K562 (cell line): ENCODE data around the gene BSCL2. TPM values are rescaled to one million over a fixed set of nuclear protein-coding genes. Genes with fewer than 3 reads are reported as not detected.

Source experiments
- HMG20A ChIP-seq: fragments of 450-650 bp; formaldehyde crosslinking; conservative IDR thresholded peaks from 2 replicates; pipeline ENCODE4 v1.4.0; 2020; ENCODE audit warnings: mild to moderate bottlenecking, mixed read lengths
- NFXL1 ChIP-seq: fragments of 450-650 bp; formaldehyde crosslinking; IDR thresholded peaks from 2 replicates; pipeline ENCODE4 v1.4.0; 2021; ENCODE audit warnings: mild to moderate bottlenecking
- NONO ChIP-seq, 2 experiments: fragments of 200-400 bp in 1 of 2; fragments of 450-650 bp in 1 of 2; formaldehyde crosslinking in 1 of 2; IDR thresholded peaks; 2 replicates each; pipeline ENCODE4 v1.6.1; 2017; ENCODE audit warnings: low read depth in 2 of 2, mild to moderate bottlenecking in 2 of 2, moderate library complexity in 2 of 2, low read length in 1 of 2
- SIN3B ChIP-seq: fragments of 450-650 bp; IDR thresholded peaks from 2 replicates; pipeline ENCODE4 v1.6.1; 2017; ENCODE audit warnings: low read depth, mild to moderate bottlenecking, moderate library complexity
- ZKSCAN1 ChIP-seq: fragments of 150-350 bp; IDR thresholded peaks from 2 replicates; pipeline ENCODE4 v1.6.1; 2016; ENCODE audit warnings: low read depth, low read length
- ZNF551 ChIP-seq: fragments of 250-450 bp; sonication (Bioruptor Pico); IDR thresholded peaks from 2 replicates; pipeline ENCODE4 v1.5.0; 2021; ENCODE audit warnings: mild to moderate bottlenecking, moderate library complexity
- polyA plus RNA-seq, 8 experiments: library from polyadenylated mRNA; depleted of rRNA in 4 of 8; stranded (reverse) in 5 of 8; unstranded in 3 of 8; fragments of >200 nt; fragmentation: Nextera tagmentation in 2 of 8; fragmentation: Illumina TruSeq in 1 of 8; extraction: Ambion mirVana in 2 of 8; extraction: Trizol in 1 of 8; gene quantifications; 2 replicates each; pipeline versions ENCODE4 v1.2.1 to v1.2.3, GENCODE V29; 2011 to 2014; ENCODE audit warnings: inconsistent platforms in 1 of 8, missing spikeins in 1 of 8
- total RNA-seq, 7 experiments: library from RNA; depleted of rRNA in 6 of 7; stranded (reverse); fragments of >200 nt in 6 of 7; fragmentation: Illumina TruSeq in 2 of 7; extraction: Trizol in 2 of 7; gene quantifications; 2 replicates each; pipeline versions ENCODE4 v1.2.1 to v1.2.3, GENCODE V29; 2011 to 2021; ENCODE audit warnings: low replicate concordance in 1 of 7
- TF ChIP-seq, protein P1 (sequence below): fragments of 250-450 bp; sonication (Bioruptor Pico); IDR thresholded peaks from 2 replicates; pipeline ENCODE4 v1.4.0; 2020
- TF ChIP-seq, protein P2 (sequence below): fragments of 250-450 bp; sonication (Bioruptor Pico); IDR thresholded peaks from 2 replicates; pipeline ENCODE4 v1.4.0; 2020; ENCODE audit warnings: mild to moderate bottlenecking, moderate library complexity, borderline replicate concordance
- TF ChIP-seq, protein P3 (sequence below): sonication (generic); formaldehyde crosslinking; IDR thresholded peaks from 2 replicates; pipeline ENCODE4 v1.4.0; 2020; ENCODE audit warnings: mild to moderate bottlenecking, missing genetic modification reagents
- TF ChIP-seq, protein P4 (sequence below): sonication (generic); formaldehyde crosslinking; IDR thresholded peaks from 2 replicates; pipeline ENCODE4 v1.8.0; 2022; ENCODE audit warnings: mild to moderate bottlenecking, missing genetic modification reagents
- TF ChIP-seq, protein P5 (sequence below): fragments of 250-450 bp; sonication (Bioruptor Pico); IDR thresholded peaks from 2 replicates; pipeline ENCODE4 v1.5.0; 2021; ENCODE audit warnings: mild to moderate bottlenecking, borderline replicate concordance

The BSCL2 gene
- total and polyA plus RNA-seq, 9 of the 15 experiments (the other 6 are each of a cell fraction or from before 2014, with no cell fraction given), result 18.9 to 51.7 (median 35.2) TPM

DNA sequence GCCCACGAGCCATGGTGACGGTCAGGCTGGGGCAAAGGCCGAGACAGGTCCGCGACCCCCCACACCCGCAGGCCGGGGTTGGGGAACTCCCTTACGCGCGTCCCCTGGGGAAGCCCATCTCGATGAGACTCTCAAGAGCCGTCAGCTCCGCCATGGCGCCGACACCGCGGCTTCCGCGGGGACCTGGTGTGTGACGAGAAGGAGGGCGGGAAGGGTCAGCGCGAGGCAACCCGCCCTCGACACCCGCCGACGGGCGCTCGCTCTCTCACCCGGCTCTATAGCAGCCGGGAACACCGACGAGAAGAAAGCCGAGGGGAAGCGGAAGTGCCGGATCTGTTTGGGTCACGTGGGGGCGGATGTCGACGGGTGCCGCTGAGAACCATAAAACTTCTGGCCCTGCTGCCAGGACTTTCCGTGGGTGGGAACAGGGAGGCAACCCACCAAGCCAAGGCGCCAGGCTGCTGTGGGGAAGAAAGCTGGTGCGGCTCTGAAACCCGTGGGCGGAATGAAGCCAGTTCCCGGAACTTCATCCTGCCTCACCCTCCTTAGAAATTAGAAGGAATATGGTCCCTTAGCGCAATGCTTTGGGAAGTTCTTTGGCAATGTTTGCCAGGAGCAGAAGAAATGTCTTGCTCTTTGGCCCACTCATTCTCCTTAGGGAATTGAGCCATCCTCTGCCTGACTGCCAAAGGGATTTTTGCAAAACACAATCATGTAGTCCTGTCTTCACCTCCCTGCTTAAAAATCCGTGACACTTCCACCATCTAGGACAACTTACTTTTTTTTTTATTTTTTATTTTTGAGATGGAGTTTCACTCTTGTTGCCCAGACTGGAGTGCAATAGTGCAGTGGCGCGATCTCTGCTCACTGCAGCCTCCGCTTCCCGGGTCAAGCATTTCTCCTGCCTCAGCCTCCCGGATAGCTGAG lies 28.2 kb downstream of the BSCL2 start, which contains the start of gene UBXN1 (continued):
- TF ChIP-seq, protein P1, sequence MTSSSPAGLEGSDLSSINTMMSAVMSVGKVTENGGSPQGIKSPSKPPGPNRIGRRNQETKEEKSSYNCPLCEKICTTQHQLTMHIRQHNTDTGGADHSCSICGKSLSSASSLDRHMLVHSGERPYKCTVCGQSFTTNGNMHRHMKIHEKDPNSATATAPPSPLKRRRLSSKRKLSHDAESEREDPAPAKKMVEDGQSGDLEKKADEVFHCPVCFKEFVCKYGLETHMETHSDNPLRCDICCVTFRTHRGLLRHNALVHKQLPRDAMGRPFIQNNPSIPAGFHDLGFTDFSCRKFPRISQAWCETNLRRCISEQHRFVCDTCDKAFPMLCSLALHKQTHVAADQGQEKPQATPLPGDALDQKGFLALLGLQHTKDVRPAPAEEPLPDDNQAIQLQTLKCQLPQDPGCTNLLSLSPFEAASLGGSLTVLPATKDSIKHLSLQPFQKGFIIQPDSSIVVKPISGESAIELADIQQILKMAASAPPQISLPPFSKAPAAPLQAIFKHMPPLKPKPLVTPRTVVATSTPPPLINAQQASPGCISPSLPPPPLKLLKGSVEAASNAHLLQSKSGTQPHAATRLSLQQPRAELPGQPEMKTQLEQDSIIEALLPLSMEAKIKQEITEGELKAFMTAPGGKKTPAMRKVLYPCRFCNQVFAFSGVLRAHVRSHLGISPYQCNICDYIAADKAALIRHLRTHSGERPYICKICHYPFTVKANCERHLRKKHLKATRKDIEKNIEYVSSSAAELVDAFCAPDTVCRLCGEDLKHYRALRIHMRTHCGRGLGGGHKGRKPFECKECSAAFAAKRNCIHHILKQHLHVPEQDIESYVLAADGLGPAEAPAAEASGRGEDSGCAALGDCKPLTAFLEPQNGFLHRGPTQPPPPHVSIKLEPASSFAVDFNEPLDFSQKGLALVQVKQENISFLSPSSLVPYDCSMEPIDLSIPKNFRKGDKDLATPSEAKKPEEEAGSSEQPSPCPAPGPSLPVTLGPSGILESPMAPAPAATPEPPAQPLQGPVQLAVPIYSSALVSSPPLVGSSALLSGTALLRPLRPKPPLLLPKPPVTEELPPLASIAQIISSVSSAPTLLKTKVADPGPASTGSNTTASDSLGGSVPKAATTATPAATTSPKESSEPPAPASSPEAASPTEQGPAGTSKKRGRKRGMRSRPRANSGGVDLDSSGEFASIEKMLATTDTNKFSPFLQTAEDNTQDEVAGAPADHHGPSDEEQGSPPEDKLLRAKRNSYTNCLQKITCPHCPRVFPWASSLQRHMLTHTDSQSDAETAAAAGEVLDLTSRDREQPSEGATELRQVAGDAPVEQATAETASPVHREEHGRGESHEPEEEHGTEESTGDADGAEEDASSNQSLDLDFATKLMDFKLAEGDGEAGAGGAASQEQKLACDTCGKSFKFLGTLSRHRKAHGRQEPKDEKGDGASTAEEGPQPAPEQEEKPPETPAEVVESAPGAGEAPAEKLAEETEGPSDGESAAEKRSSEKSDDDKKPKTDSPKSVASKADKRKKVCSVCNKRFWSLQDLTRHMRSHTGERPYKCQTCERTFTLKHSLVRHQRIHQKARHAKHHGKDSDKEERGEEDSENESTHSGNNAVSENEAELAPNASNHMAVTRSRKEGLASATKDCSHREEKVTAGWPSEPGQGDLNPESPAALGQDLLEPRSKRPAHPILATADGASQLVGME, result no peak
- TF ChIP-seq ZKSCAN1 (peak; percentile 67; the same call in 1 of the 2 replicates), NONO (IDR thresholded peaks at IDR 0.05; ENCODE audit: low read depth in 2 of 2, low read length in 1 of 2) (no peak), HMG20A (no peak), NFXL1 (CRISPR knock-in tag) (no peak), SIN3B (peak; percentile 90; the same call in 1 of the 2 replicates), ZNF551 (no peak)
- TF ChIP-seq, protein P2, sequence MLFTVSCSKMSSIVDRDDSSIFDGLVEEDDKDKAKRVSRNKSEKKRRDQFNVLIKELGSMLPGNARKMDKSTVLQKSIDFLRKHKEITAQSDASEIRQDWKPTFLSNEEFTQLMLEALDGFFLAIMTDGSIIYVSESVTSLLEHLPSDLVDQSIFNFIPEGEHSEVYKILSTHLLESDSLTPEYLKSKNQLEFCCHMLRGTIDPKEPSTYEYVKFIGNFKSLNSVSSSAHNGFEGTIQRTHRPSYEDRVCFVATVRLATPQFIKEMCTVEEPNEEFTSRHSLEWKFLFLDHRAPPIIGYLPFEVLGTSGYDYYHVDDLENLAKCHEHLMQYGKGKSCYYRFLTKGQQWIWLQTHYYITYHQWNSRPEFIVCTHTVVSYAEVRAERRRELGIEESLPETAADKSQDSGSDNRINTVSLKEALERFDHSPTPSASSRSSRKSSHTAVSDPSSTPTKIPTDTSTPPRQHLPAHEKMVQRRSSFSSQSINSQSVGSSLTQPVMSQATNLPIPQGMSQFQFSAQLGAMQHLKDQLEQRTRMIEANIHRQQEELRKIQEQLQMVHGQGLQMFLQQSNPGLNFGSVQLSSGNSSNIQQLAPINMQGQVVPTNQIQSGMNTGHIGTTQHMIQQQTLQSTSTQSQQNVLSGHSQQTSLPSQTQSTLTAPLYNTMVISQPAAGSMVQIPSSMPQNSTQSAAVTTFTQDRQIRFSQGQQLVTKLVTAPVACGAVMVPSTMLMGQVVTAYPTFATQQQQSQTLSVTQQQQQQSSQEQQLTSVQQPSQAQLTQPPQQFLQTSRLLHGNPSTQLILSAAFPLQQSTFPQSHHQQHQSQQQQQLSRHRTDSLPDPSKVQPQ (CRISPR knock-in tag), result no peak
- TF ChIP-seq, protein P3, sequence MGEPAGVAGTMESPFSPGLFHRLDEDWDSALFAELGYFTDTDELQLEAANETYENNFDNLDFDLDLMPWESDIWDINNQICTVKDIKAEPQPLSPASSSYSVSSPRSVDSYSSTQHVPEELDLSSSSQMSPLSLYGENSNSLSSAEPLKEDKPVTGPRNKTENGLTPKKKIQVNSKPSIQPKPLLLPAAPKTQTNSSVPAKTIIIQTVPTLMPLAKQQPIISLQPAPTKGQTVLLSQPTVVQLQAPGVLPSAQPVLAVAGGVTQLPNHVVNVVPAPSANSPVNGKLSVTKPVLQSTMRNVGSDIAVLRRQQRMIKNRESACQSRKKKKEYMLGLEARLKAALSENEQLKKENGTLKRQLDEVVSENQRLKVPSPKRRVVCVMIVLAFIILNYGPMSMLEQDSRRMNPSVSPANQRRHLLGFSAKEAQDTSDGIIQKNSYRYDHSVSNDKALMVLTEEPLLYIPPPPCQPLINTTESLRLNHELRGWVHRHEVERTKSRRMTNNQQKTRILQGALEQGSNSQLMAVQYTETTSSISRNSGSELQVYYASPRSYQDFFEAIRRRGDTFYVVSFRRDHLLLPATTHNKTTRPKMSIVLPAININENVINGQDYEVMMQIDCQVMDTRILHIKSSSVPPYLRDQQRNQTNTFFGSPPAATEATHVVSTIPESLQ (CRISPR knock-in tag), result peak; percentile 89; the same call in 1 of the 2 replicates
- TF ChIP-seq, protein P4, sequence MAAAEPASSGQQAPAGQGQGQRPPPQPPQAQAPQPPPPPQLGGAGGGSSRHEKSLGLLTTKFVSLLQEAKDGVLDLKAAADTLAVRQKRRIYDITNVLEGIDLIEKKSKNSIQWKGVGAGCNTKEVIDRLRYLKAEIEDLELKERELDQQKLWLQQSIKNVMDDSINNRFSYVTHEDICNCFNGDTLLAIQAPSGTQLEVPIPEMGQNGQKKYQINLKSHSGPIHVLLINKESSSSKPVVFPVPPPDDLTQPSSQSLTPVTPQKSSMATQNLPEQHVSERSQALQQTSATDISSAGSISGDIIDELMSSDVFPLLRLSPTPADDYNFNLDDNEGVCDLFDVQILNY (CRISPR knock-in tag), result no peak
- TF ChIP-seq, protein P5, sequence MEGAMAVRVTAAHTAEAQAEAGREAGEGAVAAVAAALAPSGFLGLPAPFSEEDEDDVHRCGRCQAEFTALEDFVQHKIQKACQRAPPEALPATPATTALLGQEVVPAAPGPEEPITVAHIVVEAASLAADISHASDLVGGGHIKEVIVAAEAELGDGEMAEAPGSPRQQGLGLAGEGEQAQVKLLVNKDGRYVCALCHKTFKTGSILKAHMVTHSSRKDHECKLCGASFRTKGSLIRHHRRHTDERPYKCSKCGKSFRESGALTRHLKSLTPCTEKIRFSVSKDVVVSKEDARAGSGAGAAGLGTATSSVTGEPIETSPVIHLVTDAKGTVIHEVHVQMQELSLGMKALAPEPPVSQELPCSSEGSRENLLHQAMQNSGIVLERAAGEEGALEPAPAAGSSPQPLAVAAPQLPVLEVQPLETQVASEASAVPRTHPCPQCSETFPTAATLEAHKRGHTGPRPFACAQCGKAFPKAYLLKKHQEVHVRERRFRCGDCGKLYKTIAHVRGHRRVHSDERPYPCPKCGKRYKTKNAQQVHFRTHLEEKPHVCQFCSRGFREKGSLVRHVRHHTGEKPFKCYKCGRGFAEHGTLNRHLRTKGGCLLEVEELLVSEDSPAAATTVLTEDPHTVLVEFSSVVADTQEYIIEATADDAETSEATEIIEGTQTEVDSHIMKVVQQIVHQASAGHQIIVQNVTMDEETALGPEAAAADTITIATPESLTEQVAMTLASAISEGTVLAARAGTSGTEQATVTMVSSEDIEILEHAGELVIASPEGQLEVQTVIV, result no peak
